GM18499 (cell line): ENCODE measurements around the gene BEGAIN.

Source experiments
- ATAC-seq: cut with Tn5 transposase; IDR thresholded peaks from one replicate; pipeline ENCODE4 v1.9.1; 2021; ENCODE audit warnings: moderate number of reproducible peaks; ENCODE audit not compliant: insufficient read depth, unreplicated experiment

BEGAIN gene

GRCh38 chr14:100616854-100617409 is 29.7 kb upstream of the BEGAIN start:
- no peak for ATAC-seq

- no peak for ATAC-seq
Measured at GRCh38 chr14:100615736-100616695, 28.8 kb upstream of the BEGAIN start.

GRCh38 chr14:100614803-100615202 is 27.6 kb upstream of the BEGAIN start:
- ATAC-seq = no peak

- no peak for ATAC-seq
Measured at GRCh38 chr14:100612986-100613385, 25.8 kb upstream of the BEGAIN start.

- ATAC-seq = no peak
Measured at GRCh38 chr14:100611811-100612480, 24.7 kb upstream of the BEGAIN start.

GRCh38 chr14:100610511-100611217 is 23.4 kb upstream of the BEGAIN start:
- ATAC-seq = no peak

- ATAC-seq = no peak
Measured at GRCh38 chr14:100609941-100610391, 22.7 kb upstream of the BEGAIN start.

GRCh38 chr14:100609331-100609870 is 22.2 kb upstream of the BEGAIN start:
- ATAC-seq = no peak

- no peak for ATAC-seq
Measured at GRCh38 chr14:100608586-100609330, 21.5 kb upstream of the BEGAIN start.

GRCh38 chr14:100608064-100608463 is 20.8 kb upstream of the BEGAIN start:
- no peak for ATAC-seq

- ATAC-seq = no peak
Measured at GRCh38 chr14:100607611-100607956, 20.4 kb upstream of the BEGAIN start.

- ATAC-seq = no peak
Measured at GRCh38 chr14:100606687-100607610, 19.7 kb upstream of the BEGAIN start.

- no peak for ATAC-seq
Measured at GRCh38 chr14:100605706-100606686, 18.8 kb upstream of the BEGAIN start.

- ATAC-seq = no peak
Measured at GRCh38 chr14:100605230-100605629, 18.0 kb upstream of the BEGAIN start.

GRCh38 chr14:100604709-100605108 is 17.5 kb upstream of the BEGAIN start:
- no peak for ATAC-seq

- no peak for ATAC-seq
Measured at GRCh38 chr14:100604121-100604501, 16.9 kb upstream of the BEGAIN start.

- ATAC-seq = no peak
Measured at GRCh38 chr14:100603341-100604120, 16.3 kb upstream of the BEGAIN start.
